SK-N-SH (cell line): ENCODE results near the gene FCGBP. TPM values are rescaled to one million over a fixed set of nuclear protein-coding genes. Genes with fewer than 3 reads are reported as not detected.

Experiments
- CTCF ChIA-PET: fragments of 300-600, 350-600 bp; formaldehyde crosslinking; extraction: SDS; loops from one replicate; lab custom pipeline; 2021; lab: Yijun Ruan, JAX
- POLR2A ChIA-PET: fragments of 350-600 bp; sonication (Branson Sonifier 250); formaldehyde crosslinking; extraction: SDS; loops from one replicate; lab custom pipeline; 2020; ENCODE audit warnings: antibody characterized with exemption, inconsistent platforms; lab: Yijun Ruan, JAX
- DNase-seq: peaks from one replicate; pipeline ENCODE4 v3.0.0; 2012
- H2AFZ ChIP-seq: fragments of 200-600 bp; sonication (generic); 2 replicates; pipeline ENCODE4 v1.8.1; 2016; ENCODE audit warnings: antibody characterized with exemption, mild to moderate bottlenecking, low read depth
- H3F3A ChIP-seq: fragments of 200-600 bp; sonication (generic); replicated peaks from 2 replicates; pipeline ENCODE3; 2016; ENCODE audit warnings: antibody characterized with exemption, mild to moderate bottlenecking; ENCODE audit not compliant: insufficient read depth
- H3K27ac ChIP-seq, 2 experiments: fragments of 200-500 bp in 1 of 2; fragments of 200-600 bp in 1 of 2; sonication (Bioruptor generic) in 1 of 2; sonication (generic), shearing (Covaris generic) in 1 of 2; 2 replicates each; pipeline versions ENCODE4 v1.5.1 to v1.6.1; 2014 to 2016; ENCODE audit warnings: low read depth in 2 of 2, inconsistent platforms in 1 of 2, low read length in 1 of 2, mild to moderate bottlenecking in 1 of 2, mixed read lengths in 1 of 2
- H3K27me3 ChIP-seq: fragments of 200-600 bp; sonication (generic), shearing (Covaris generic); 2 replicates; pipeline ENCODE4 v1.6.1; 2016; ENCODE audit warnings: mixed run types; ENCODE audit not compliant: insufficient read depth
- H3K36me3 ChIP-seq, 2 experiments: fragments of 200-500 bp in 1 of 2; fragments of 200-600 bp in 1 of 2; sonication (Bioruptor generic) in 1 of 2; sonication (generic) in 1 of 2; replicated peaks in 1 of 2; 2 replicates each; pipeline versions ENCODE3 to v1.5.1; 2014 to 2016; ENCODE audit warnings: low read length in 1 of 2, mild to moderate bottlenecking in 1 of 2; ENCODE audit not compliant: insufficient read depth in 2 of 2, control insufficient read depth in 1 of 2
- H3K4me1 ChIP-seq, 2 experiments: fragments of 200-500 bp in 1 of 2; fragments of 200-600 bp in 1 of 2; sonication (Bioruptor generic) in 1 of 2; sonication (generic), shearing (Covaris generic) in 1 of 2; 2 replicates each; pipeline versions ENCODE4 v1.5.1 to v1.6.1; 2014 to 2016; ENCODE audit warnings: low read depth in 1 of 2, low read length in 1 of 2, mixed run types in 1 of 2; ENCODE audit not compliant: insufficient read depth in 2 of 2, control insufficient read depth in 1 of 2
- H3K4me2 ChIP-seq: fragments of 200-600 bp; sonication (generic), shearing (Covaris generic); 2 replicates; pipeline ENCODE4 v1.6.1; 2017; ENCODE audit warnings: mixed run types
- H3K4me3 ChIP-seq, 2 experiments: fragments of 200-500 bp in 1 of 2; fragments of 200-600 bp in 1 of 2; sonication (Bioruptor generic) in 1 of 2; sonication (generic), shearing (Covaris generic) in 1 of 2; 2 replicates each; pipeline versions ENCODE4 v1.5.1 to v1.8.1; 2014 to 2016; ENCODE audit warnings: low read depth in 2 of 2, inconsistent platforms in 1 of 2, low read length in 1 of 2, mild to moderate bottlenecking in 1 of 2, mixed read lengths in 1 of 2, moderate library complexity in 1 of 2
- H3K79me2 ChIP-seq: fragments of 200-600 bp; sonication (generic); 2 replicates; pipeline ENCODE4 v1.8.1; 2017; ENCODE audit warnings: mild to moderate bottlenecking; ENCODE audit not compliant: insufficient read depth
- H3K9ac ChIP-seq: fragments of 200-600 bp; sonication (generic); 2 replicates; pipeline ENCODE4 v1.6.1; 2017; ENCODE audit warnings: mixed run types
- H3K9me2 ChIP-seq: fragments of 200-600 bp; sonication (generic); 2 replicates; pipeline ENCODE4 v1.6.1; 2017; ENCODE audit warnings: mixed run types
- H3K9me3 ChIP-seq: fragments of 200-600 bp; sonication (generic); 2 replicates; pipeline ENCODE4 v1.6.1; 2017; ENCODE audit warnings: mixed run types, mild to moderate bottlenecking, moderate library complexity
- H4K20me1 ChIP-seq: fragments of 200-600 bp; sonication (generic); 2 replicates; pipeline ENCODE4 v1.6.1; 2017; ENCODE audit warnings: mild to moderate bottlenecking, mixed run types; ENCODE audit not compliant: insufficient read depth
- GABPA ChIP-seq: IDR thresholded peaks from 2 replicates; pipeline ENCODE4 v1.4.0; 2012; ENCODE audit warnings: low read depth, mild to moderate bottlenecking
- REST ChIP-seq: IDR thresholded peaks from 2 replicates; pipeline ENCODE4 v1.6.1; 2012; ENCODE audit warnings: mild to moderate bottlenecking, low read depth, low read length, moderate library complexity
- SIN3A ChIP-seq: IDR thresholded peaks from 2 replicates; pipeline ENCODE4 v1.6.1; 2012; ENCODE audit warnings: low read depth, mild to moderate bottlenecking, low read length, moderate library complexity, borderline replicate concordance
- WGBS: methylation state at CpG from one replicate; pipeline ENCODE4 v1.1.6; 2017; ENCODE audit warnings: low lambda C conversion rate; 5-methylcytosine and 5-hydroxymethylcytosine counted together
- polyA plus RNA-seq, 3 experiments: library from polyadenylated mRNA; depleted of rRNA; stranded (reverse); fragments of >200 nt; gene quantifications; 2 replicates each; pipeline ENCODE4 v1.2.3, GENCODE V29; 2012
- TF ChIP-seq, protein P1 (sequence below): fragments of 150-350 bp; IDR thresholded peaks from 2 replicates; pipeline ENCODE4 v1.6.1; 2016; ENCODE audit warnings: mild to moderate bottlenecking, low read depth, low read length

Gene FCGBP
- polyA plus RNA-seq, 1 of the 3 experiments (the other 2 are of a cell fraction) = 0.07 TPM

GRCh38 chr19:39929750-39930149, 4.7 kb downstream of the FCGBP start:
- Histone ChIP-seq H3K36me3 (no peaks in the 10 kb centered on the region), H3K27ac (no peak overlapping the region), H3K79me2 (no peaks in the 10 kb centered on the region), H2AFZ (no peak overlapping the region), H3K9ac (no peak overlapping the region), H4K20me1 (no peaks in the 10 kb centered on the region), H3F3A (no peaks in the 10 kb centered on the region), H3K4me1 (no peaks in the 10 kb centered on the region), H3K4me3 (no peak overlapping the region), H3K9me2 (no peaks in the 10 kb centered on the region), H3K4me2 (no peak overlapping the region), H3K9me3 (no peaks in the 10 kb centered on the region), H3K27me3 (no peaks in the 10 kb centered on the region; the same call in 1 of the 2 replicates)
- DNase-seq = no peak
- ChIA-PET CTCF (no interaction called here), POLR2A (no interaction called here)
- 52% methylated on average over 3 of the region's 3 CpGs for WGBS
- TF ChIP-seq, protein P1, sequence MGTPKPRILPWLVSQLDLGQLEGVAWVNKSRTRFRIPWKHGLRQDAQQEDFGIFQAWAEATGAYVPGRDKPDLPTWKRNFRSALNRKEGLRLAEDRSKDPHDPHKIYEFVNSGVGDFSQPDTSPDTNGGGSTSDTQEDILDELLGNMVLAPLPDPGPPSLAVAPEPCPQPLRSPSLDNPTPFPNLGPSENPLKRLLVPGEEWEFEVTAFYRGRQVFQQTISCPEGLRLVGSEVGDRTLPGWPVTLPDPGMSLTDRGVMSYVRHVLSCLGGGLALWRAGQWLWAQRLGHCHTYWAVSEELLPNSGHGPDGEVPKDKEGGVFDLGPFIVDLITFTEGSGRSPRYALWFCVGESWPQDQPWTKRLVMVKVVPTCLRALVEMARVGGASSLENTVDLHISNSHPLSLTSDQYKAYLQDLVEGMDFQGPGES = no peak
- TF ChIP-seq, all 33 proteins: peak for 0

DNA sequence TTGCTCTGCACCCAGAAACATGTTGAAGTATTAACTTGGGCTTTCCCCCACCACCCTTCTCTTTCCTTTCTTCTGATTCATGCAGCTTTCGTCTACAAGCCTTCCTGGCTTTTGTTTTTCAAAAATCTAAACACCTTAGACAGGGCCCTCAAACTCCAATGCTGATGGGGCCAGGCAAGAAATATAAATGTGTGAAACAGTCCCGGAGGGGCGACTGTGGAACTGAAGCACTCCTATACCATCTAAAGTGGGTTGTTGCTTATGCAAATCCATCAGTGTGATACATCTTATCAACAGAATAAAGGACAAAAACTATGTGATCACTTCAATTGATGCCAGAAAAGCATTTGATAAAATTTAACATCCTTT, 6.1 kb downstream of the FCGBP start:
- Histone ChIP-seq H2AFZ (no peak overlapping the region), H3K9me3 (no peaks in the 10 kb centered on the region), H3K4me2 (no peak overlapping the region), H4K20me1 (no peaks in the 10 kb centered on the region), H3K27me3 (no peaks in the 10 kb centered on the region; the same call in 1 of the 2 replicates), H3F3A (no peaks in the 10 kb centered on the region), H3K4me3 (no peak overlapping the region), H3K9me2 (no peaks in the 10 kb centered on the region)
- WGBS = 56% methylated on average over 3 of the region's 3 CpGs
- POLR2A ChIA-PET = no interaction called here
- DNase-seq = no peak
- TF ChIP-seq REST (no peak), GABPA (no peak), SIN3A (no peak)
- TF ChIP-seq, protein P1 = no peak
- TF ChIP-seq, all 33 proteins: peak for 0
- H3K79me2 ChIP-seq = no peaks in the 10 kb centered on the region
- no peak overlapping the region for H3K9ac ChIP-seq
- no peaks in the 10 kb centered on the region for H3K36me3 ChIP-seq
- no peaks in the 10 kb centered on the region for H3K4me1 ChIP-seq
- no peak overlapping the region for H3K27ac ChIP-seq
- CTCF ChIA-PET = no interaction called here
